ENCODE results near the gene RGS11.

RGS11 gene

DNA sequence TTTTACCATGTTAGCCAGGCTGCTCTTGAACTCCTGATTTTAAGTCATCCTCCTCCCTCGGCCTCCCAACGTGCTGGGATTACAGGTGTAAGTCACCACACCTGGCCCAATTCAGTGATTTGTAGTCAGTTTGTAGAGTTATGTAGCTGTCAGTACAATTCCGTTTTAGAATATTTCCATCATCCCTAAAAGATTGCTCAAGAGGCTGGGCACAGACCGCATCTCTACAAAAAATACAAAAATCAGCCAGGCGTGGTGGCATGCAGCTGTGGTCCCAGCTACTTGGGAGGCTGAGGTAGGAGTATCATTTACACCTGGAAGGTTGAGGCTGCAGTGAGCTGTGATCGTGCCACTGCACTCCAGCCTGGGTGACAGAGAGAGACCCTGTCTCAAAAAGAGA lies 20.6 kb downstream of the RGS11 start:
- no peak for DNase-seq (ENCODE audit: low spot score)
- TF ChIP-seq, protein P1, sequence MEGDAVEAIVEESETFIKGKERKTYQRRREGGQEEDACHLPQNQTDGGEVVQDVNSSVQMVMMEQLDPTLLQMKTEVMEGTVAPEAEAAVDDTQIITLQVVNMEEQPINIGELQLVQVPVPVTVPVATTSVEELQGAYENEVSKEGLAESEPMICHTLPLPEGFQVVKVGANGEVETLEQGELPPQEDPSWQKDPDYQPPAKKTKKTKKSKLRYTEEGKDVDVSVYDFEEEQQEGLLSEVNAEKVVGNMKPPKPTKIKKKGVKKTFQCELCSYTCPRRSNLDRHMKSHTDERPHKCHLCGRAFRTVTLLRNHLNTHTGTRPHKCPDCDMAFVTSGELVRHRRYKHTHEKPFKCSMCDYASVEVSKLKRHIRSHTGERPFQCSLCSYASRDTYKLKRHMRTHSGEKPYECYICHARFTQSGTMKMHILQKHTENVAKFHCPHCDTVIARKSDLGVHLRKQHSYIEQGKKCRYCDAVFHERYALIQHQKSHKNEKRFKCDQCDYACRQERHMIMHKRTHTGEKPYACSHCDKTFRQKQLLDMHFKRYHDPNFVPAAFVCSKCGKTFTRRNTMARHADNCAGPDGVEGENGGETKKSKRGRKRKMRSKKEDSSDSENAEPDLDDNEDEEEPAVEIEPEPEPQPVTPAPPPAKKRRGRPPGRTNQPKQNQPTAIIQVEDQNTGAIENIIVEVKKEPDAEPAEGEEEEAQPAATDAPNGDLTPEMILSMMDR (IDR thresholded peaks at IDR 0.05; ENCODE audit: extremely low read depth, missing control alignments) = no peak

DNA sequence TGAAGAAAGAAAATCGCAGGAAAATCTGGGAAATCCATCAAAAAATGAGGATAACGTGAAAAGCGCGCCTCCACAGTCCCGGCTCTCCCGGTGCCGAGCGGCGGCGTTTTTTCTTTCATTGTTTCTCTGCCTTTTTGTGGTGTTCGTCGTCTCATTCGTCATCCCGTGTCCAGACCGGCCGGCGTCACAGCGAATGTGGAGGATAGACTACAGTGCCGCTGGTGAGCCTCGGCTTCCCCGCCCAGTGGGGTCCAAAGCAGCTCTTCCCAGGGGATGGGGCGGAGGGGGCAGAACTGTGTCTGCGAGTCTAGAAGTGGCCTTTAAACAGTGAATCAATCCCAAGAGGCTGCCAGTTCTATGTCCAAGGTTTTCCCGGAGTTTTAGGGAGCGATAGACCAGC lies 21.3 kb downstream of the RGS11 start:
- TF ChIP-seq, protein P1 (IDR thresholded peaks at IDR 0.05; ENCODE audit: extremely low read depth, missing control alignments) = no peak
- no peak for DNase-seq (ENCODE audit: low spot score)

DNA sequence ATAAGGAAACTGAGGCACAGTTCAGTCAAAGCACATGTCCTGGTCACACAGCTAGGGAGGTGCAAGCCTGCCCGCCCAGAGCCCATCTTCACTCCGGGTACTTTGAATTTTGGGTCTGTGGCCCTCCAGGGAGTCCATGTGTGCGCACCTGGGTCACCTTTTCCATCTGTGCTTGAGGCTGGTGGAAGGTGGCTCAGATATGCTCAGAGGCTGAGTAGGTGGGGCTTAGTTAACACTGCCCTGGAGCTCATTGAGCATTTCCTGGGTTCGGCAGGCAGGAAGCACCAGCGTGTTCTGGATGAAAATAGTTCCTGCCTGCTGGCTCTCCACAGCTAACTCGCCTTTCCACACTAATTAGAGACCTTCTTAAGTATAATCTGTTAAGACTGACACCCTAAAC lies 21.9 kb downstream of the RGS11 start:
- TF ChIP-seq, protein P1 (IDR thresholded peaks at IDR 0.05; ENCODE audit: extremely low read depth, missing control alignments) = no peak
- no peak for DNase-seq (ENCODE audit: low spot score)

DNA sequence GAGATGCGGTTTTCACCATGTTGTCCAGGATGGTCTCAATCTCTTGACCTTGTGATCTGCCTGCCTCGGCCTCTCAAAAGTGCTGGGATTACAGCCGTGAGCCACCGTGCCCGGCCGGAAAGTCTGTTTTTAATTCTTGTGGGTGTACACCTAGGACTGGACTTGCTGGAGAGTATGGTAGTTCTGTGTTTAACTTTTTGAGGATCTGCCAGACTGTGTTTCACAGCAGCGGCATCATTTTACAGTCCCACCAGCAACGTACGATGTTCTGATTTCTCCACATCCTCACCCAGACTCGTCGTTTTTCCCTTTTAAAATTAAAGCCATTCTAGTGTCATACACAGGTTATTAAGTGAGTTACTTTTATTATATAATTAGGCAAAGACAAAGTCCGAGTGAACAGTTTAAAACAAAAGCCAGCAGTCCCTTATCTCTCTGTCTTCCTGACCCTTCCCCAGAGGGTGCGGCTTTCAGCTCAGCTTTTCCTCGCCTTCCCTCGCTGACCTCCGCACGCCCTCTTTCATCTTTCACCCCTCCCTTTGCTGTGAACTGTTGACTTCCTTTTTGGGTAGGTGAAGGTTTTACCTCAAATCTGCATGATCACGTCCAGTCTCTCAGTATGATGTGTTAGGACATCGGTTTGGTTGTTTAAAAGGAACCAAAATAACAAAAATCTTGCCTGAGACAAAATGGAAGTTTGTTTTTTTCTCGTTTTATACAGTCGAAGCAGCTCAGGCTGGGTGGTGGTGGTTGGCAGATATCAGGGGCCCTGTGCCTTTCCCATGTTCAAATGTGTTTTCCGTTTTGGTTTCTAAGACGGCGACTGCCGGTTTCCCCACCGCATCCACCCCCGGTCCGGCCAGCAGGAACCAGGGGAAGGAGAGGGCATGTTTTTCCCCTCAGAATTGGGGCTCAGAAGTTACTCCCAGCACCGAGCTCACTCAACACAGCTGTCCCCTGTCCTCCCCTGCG lies 23.1 kb downstream of the RGS11 start:
- TF ChIP-seq, protein P1 (IDR thresholded peaks at IDR 0.05; ENCODE audit: extremely low read depth, missing control alignments) = no peak
- peak; percentile 78 for DNase-seq (ENCODE audit: low spot score)

DNA sequence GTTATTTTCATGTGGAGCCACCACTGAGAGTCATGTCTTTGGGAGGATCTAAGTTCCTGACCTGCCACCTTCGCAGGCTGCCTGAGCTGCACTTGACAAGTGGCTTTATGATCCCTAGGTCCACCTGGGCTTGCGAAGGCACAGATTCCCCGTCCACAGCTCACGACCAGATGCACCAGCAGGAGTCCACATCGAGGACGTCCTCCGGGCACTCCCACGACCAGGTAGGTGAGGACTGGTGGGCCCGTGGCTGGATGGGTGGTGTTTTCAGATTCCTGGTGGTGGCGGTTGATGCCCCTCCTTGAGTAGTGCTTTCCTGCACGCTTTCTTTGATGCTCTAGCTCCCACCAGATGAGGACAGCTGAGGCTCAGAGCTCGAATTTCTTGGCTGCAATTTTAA lies 26.3 kb downstream of the RGS11 start:
- DNase-seq (ENCODE audit: low spot score) = no peak
- TF ChIP-seq, protein P1 (IDR thresholded peaks at IDR 0.05; ENCODE audit: extremely low read depth, missing control alignments) = no peak

DNA sequence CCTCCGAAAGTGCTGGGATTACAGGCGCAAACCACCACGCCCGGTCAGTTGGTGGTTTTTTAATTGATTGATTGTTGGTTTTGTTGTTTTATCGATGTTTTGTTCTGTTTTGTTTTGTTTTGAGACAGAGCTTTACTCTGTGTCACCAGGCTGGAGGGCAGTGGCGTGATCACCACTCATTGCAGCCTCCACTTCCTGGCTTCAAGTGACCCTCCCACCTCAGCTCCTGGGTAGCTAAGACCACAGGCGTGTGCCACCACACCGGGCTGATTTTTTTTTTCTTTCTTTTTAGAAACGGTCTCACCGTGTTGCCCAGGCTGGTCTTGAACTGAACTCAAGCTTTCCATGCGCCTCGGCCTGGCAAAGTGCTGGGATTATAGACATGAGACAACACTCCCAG lies 28.7 kb downstream of the RGS11 start:
- no peak for DNase-seq (ENCODE audit: low spot score)
- TF ChIP-seq, protein P1 (IDR thresholded peaks at IDR 0.05; ENCODE audit: extremely low read depth, missing control alignments) = no peak

DNA sequence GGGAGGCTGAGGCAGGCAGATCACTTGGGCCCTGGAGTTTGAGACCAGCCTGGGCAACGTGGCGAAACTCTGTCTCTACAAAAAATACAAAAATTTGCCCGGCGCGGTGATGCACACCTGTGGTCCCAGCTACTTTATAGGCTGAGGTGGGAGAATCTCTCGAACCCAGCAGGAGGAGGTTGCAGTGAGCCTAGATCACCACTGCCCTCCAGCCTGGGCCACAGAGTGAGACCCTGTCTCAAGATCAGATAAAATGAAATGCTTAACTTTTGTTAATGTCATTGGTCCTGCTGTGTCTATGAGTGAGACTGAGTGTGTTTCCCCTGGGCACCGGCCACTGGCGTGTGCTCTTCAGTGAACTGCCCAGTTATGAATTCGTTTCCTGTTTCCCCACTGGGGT lies 30.6 kb downstream of the RGS11 start:
- TF ChIP-seq, protein P1 (IDR thresholded peaks at IDR 0.05; ENCODE audit: extremely low read depth, missing control alignments) = no peak
- DNase-seq (ENCODE audit: low spot score) = no peak

Measured in GM20000 (cell line).